ENCODE results near the gene CCDC124. TPM values are rescaled to one million over a fixed set of nuclear protein-coding genes. Genes with fewer than 3 reads are reported as not detected.

Gene CCDC124
- total and polyA plus RNA-seq, 2 donors from 2014 or later = 59.5 to 120 TPM

DNA sequence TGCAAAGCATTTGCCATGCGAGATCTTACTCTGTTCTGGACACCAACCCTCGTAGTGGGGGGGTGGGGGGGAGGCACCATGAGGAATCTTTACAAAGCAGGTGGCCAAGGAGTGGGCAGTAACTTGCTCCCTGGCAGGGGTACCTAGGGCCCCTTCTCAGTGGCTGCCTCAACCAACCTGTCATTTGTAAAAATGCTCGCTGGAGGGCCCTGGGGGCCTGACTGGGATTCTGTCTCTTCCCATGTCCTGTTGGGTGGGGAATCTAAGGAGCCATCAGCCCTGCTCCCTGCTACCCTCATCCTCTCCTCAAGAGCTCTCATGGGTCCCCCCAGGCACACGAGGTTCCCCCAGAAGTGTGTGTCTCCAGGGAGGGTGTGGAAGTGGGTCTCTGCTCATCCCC, 35.5 kb downstream of the CCDC124 start:
- Histone ChIP-seq H3K4me1 (ENCODE audit: control insufficient read depth in 2 of 3, insufficient read depth in 2 of 3, low read depth in 1 of 3, low read length in 3 of 3) (peaks cover 0 to 4% (median 0%) of the 10 kb centered on the region in 3 donors), H3K36me3 (ENCODE audit: control insufficient read depth in 2 of 3, insufficient read depth in 3 of 3, low read length in 3 of 3) (no peaks in the 10 kb centered on the region), H3K4me3 (ENCODE audit: low read length in 3 of 3) (no peak overlapping the region), H3K9ac (ENCODE audit: low read length in 3 of 3) (no peak overlapping the region), H3K27me3 (ENCODE audit: control insufficient read depth, insufficient read depth, low read length) (no peaks in the 10 kb centered on the region), H3K9me3 (ENCODE audit: control insufficient read depth in 2 of 3, insufficient read depth in 1 of 3, low read length in 3 of 3) (no peaks in the 10 kb centered on the region), H3K27ac (ENCODE audit: low read depth in 2 of 2, low read length in 2 of 2) (no peak overlapping the region)
- FAIRE-seq (no peak), DNase-seq (no peak)
- TF ChIP-seq, protein P1, sequence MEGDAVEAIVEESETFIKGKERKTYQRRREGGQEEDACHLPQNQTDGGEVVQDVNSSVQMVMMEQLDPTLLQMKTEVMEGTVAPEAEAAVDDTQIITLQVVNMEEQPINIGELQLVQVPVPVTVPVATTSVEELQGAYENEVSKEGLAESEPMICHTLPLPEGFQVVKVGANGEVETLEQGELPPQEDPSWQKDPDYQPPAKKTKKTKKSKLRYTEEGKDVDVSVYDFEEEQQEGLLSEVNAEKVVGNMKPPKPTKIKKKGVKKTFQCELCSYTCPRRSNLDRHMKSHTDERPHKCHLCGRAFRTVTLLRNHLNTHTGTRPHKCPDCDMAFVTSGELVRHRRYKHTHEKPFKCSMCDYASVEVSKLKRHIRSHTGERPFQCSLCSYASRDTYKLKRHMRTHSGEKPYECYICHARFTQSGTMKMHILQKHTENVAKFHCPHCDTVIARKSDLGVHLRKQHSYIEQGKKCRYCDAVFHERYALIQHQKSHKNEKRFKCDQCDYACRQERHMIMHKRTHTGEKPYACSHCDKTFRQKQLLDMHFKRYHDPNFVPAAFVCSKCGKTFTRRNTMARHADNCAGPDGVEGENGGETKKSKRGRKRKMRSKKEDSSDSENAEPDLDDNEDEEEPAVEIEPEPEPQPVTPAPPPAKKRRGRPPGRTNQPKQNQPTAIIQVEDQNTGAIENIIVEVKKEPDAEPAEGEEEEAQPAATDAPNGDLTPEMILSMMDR (IDR thresholded peaks at IDR 0.05; ENCODE audit: borderline replicate concordance, extremely low read depth, insufficient read depth) = no peak
- intact Hi-C loops (cut with DNase I) = no loop called here

DNA sequence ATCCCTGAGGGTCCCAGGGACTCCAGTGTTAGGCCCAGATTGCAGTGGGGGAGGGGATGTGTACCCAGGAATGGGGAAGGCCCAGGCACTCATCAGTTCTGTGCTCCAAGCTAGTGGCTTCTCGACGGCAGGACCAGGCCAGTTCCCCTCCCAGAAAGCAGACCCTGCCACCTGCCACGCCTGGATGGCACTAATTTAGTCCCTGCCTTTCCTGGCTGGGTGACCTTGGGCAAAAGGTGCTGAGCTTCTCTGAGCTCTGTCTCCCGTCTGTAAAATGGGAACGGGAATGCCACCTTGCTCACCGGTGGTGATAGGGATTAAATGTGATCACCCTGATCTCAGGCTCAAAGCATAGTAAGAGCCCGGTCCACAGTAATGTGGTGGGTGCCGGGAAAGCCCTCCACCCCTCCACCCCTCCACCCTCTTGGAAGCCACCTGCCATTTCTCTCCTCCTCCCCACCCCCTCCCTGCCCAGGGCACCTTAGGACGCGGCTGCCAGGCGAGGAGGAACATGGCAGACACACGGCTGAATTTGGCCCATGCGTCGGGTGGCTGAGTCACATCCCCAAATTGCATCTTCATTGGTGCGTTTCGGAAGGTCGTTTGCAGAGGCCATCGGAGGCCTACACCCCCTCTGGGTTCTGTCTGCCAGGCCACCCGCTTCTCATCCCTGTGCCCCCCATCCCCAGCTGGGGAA, 36.4 kb downstream of the CCDC124 start:
- Histone ChIP-seq H3K36me3 (ENCODE audit: control insufficient read depth in 2 of 3, insufficient read depth in 3 of 3, low read length in 3 of 3) (no peaks in the 10 kb centered on the region), H3K27me3 (ENCODE audit: control insufficient read depth, insufficient read depth, low read length) (no peaks in the 10 kb centered on the region), H3K4me1 (ENCODE audit: control insufficient read depth in 2 of 3, insufficient read depth in 2 of 3, low read depth in 1 of 3, low read length in 3 of 3) (peaks cover 0 to 4% (median 0%) of the 10 kb centered on the region in 3 donors), H3K9me3 (ENCODE audit: control insufficient read depth in 2 of 3, insufficient read depth in 1 of 3, low read length in 3 of 3) (no peaks in the 10 kb centered on the region), H3K9ac (ENCODE audit: low read length in 3 of 3) (no peak overlapping the region), H3K4me3 (ENCODE audit: low read length in 3 of 3) (no peak overlapping the region), H3K27ac (ENCODE audit: low read depth in 2 of 2, low read length in 2 of 2) (no peak overlapping the region)
- DNase-seq (no peak), FAIRE-seq (no peak)
- TF ChIP-seq, protein P1 (IDR thresholded peaks at IDR 0.05; ENCODE audit: borderline replicate concordance, extremely low read depth, insufficient read depth) = no peak
- intact Hi-C loops (cut with DNase I) = no loop called here

DNA sequence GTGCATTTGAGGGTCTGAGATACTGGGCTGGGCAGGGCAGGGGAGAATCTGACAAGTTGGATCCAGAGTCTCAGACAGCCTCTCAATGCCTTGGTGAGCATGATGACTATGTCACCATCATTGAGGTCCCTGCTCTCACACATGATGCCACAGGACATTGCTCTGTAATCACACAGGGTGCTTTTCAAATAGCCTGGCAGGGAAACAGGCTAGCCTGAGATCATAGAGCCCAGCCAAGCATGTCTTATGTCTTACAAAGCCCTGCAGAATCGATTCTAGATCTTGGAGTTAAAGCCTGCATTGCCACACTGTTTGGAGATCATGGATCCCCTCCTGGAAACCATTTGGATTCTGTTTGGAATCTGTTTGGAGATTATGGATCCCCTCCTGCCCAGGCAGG, 39.4 kb downstream of the CCDC124 start:
- no peaks in the 10 kb centered on the region for H3K36me3 ChIP-seq (ENCODE audit: control insufficient read depth in 2 of 3, insufficient read depth in 3 of 3, low read length in 3 of 3)
- no peak for FAIRE-seq
- TF ChIP-seq, protein P1 (IDR thresholded peaks at IDR 0.05; ENCODE audit: borderline replicate concordance, extremely low read depth, insufficient read depth) = no peak
- intact Hi-C loops (cut with DNase I) = no loop called here
- H3K27ac ChIP-seq (ENCODE audit: low read depth in 2 of 2, low read length in 2 of 2) = no peak overlapping the region
- peaks cover 0 to 3% (median 0%) of the 10 kb centered on the region in 3 donors for H3K4me1 ChIP-seq (ENCODE audit: control insufficient read depth in 2 of 3, insufficient read depth in 2 of 3, low read depth in 1 of 3, low read length in 3 of 3)
- no peak overlapping the region for H3K9ac ChIP-seq (ENCODE audit: low read length in 3 of 3)
- no peak for DNase-seq
- no peaks in the 10 kb centered on the region for H3K27me3 ChIP-seq (ENCODE audit: control insufficient read depth, insufficient read depth, low read length)
- no peak overlapping the region for H3K4me3 ChIP-seq (ENCODE audit: low read length in 3 of 3)
- H3K9me3 ChIP-seq (ENCODE audit: control insufficient read depth in 2 of 3, insufficient read depth in 1 of 3, low read length in 3 of 3) = no peaks in the 10 kb centered on the region
